GM12878 (cell line): ENCODE measurements around the gene DOHH. TPM values are rescaled to one million over a fixed set of nuclear protein-coding genes. Genes with fewer than 3 reads are reported as not detected.

Experiments
- ATAC-seq: fragments of 200-7000 bp; cut with Tn5 transposase; 3 replicates; pipeline ENCODE4 v1.9.1; 2020; ENCODE audit warnings: mild to moderate bottlenecking, moderate library complexity
- BruUV-seq: library from RNA; stranded (reverse); fragments of 400-500 nt; replicated peaks from 2 replicates; lab custom pipeline; 2021; lab: Mats Ljungman, UMichigan
- CTCF ChIA-PET: fragments of 300-600 bp; sonication (Branson Sonifier 250); formaldehyde crosslinking; extraction: SDS; loops from one replicate; lab custom pipeline; 2021; ENCODE audit warnings: inconsistent platforms; lab: Yijun Ruan, JAX
- POLR2A ChIA-PET: fragments of 350-600 bp; formaldehyde crosslinking; extraction: SDS; loops from one replicate; lab custom pipeline; 2021; ENCODE audit warnings: inconsistent platforms; lab: Charles Lee
- RAD21 ChIA-PET: fragments of 300-600 bp; sonication (Branson Sonifier 250); formaldehyde crosslinking; loops from one replicate; lab custom pipeline; 2023; ENCODE audit warnings: antibody characterized with exemption; ENCODE audit not compliant: unreplicated experiment; lab: Charles Lee
- SMC1A ChIA-PET: fragments of 300-600 bp; sonication (Branson Sonifier 250); formaldehyde crosslinking; loops from one replicate; lab custom pipeline; 2023; ENCODE audit not compliant: unreplicated experiment, uncharacterized antibody; lab: Charles Lee
- DNase-seq: peaks from one replicate; pipeline ENCODE4 v3.0.0-alpha.2; 2011; ENCODE audit warnings: low read depth, low spot score
- FAIRE-seq: peaks from 3 replicates; lab custom pipeline; 2011; peaks lifted over from hg19 to GRCh38; lab: Jason Lieb, UNC
- H2AFZ ChIP-seq: 2 replicates; pipeline ENCODE4 v1.6.0; 2011; ENCODE audit warnings: low read depth, low read length, control low read depth; ENCODE audit not compliant: control insufficient read depth
- H3K27ac ChIP-seq: 2 replicates; pipeline ENCODE4 v1.5.1; 2011; ENCODE audit warnings: control low read depth; ENCODE audit not compliant: control insufficient read depth, insufficient read depth
- H3K27me3 ChIP-seq, 2 experiments: replicated peaks in 1 of 2; 2 replicates each; pipeline versions ENCODE4 v1.6.0 to v1.6.1; 2011; ENCODE audit warnings: low read length in 1 of 2; ENCODE audit not compliant: control insufficient read depth in 2 of 2, insufficient read depth in 2 of 2
- H3K36me3 ChIP-seq, 2 experiments: 2 replicates each; pipeline ENCODE4 v1.5.1; 2011; ENCODE audit warnings: low read length in 1 of 2; ENCODE audit not compliant: control insufficient read depth in 2 of 2, insufficient read depth in 2 of 2
- H3K4me1 ChIP-seq: 2 replicates; pipeline ENCODE4 v1.6.1; 2011; ENCODE audit warnings: mild to moderate bottlenecking, low read length, moderate library complexity, mixed read lengths; ENCODE audit not compliant: control insufficient read depth, insufficient read depth
- H3K4me2 ChIP-seq: 2 replicates; pipeline ENCODE4 v1.6.0; 2011; ENCODE audit warnings: control low read depth; ENCODE audit not compliant: control insufficient read depth, insufficient read depth
- H3K4me3 ChIP-seq: fragments of 200-600 bp; sonication (generic); 2 replicates; pipeline ENCODE4 v1.5.1; 2016
- H3K79me2 ChIP-seq: 2 replicates; pipeline ENCODE4 v1.6.0; 2011; ENCODE audit warnings: low read length; ENCODE audit not compliant: control insufficient read depth, insufficient read depth
- H3K9ac ChIP-seq: 2 replicates; pipeline ENCODE4 v1.8.0; 2011; ENCODE audit warnings: low read length, control low read depth, mixed read lengths; ENCODE audit not compliant: control insufficient read depth, insufficient read depth
- H3K9me3 ChIP-seq: replicated peaks from 3 replicates; pipeline ENCODE4 v1.5.1; 2011; ENCODE audit warnings: mild to moderate bottlenecking, low read length; ENCODE audit not compliant: control insufficient read depth, insufficient read depth
- H4K20me1 ChIP-seq: 2 replicates; pipeline ENCODE4 v1.6.0; 2011; ENCODE audit not compliant: control insufficient read depth, insufficient read depth
- CBX5 ChIP-seq: sonication (generic); IDR thresholded peaks from 2 replicates; pipeline ENCODE4 v1.6.1; 2016; ENCODE audit warnings: low read depth, moderate library complexity, mild to moderate bottlenecking, inconsistent platforms
- CHD4 ChIP-seq: fragments of 200-600 bp; sonication (generic); IDR thresholded peaks from 2 replicates; pipeline ENCODE4 v1.6.1; 2016; ENCODE audit warnings: mild to moderate bottlenecking
- MYB ChIP-seq: fragments of 150-350 bp; IDR thresholded peaks from 2 replicates; pipeline ENCODE4 v1.6.1; 2014; ENCODE audit warnings: mild to moderate bottlenecking, low read depth, low read length, borderline replicate concordance
- NFYA ChIP-seq: IDR thresholded peaks from 2 replicates; pipeline ENCODE4 v1.6.1; 2011; ENCODE audit warnings: low read depth, mild to moderate bottlenecking, low read length, improper control_type of control experiment, borderline replicate concordance
- RUNX3 ChIP-seq: IDR thresholded peaks from 2 replicates; pipeline ENCODE4 v1.6.1; 2012; ENCODE audit warnings: low read length, inconsistent platforms
- TCF12 ChIP-seq: IDR thresholded peaks from 2 replicates; pipeline ENCODE4 v1.6.1; 2011; ENCODE audit warnings: low read depth, mild to moderate bottlenecking, low read length
- TCF3 ChIP-seq: IDR thresholded peaks from 2 replicates; pipeline ENCODE4 v1.6.1; 2012; ENCODE audit warnings: low read depth, mild to moderate bottlenecking, low read length, borderline replicate concordance; ENCODE audit not compliant: insufficient read depth
- ZNF274 ChIP-seq: IDR thresholded peaks from one replicate; pipeline ENCODE4 v1.8.0; 2011; ENCODE audit not compliant: insufficient read length, insufficient read depth
- WGBS: methylation state at CpG from one replicate; pipeline ENCODE4 v1.1.6; 2016; ENCODE audit warnings: low lambda C conversion rate; ENCODE audit not compliant: insufficient replicate concordance, insufficient coverage; ENCODE audit errors: missing lambda C conversion rate; 5-methylcytosine and 5-hydroxymethylcytosine counted together
- in situ Hi-C: fragments of 300-500 bp; cut with MboI; formaldehyde crosslinking; loops from 9 replicates; pipeline ENCODE4 v1.14.3; 2018; ENCODE audit warnings: mixed read lengths
- intact Hi-C: fragments of 100-400 bp; cut with micrococcal nuclease; formaldehyde crosslinking; loops from one replicate; pipeline ENCODE4 v1.14.2; 2022; ENCODE audit not compliant: unreplicated experiment
- polyA plus RNA-seq, 11 experiments: library from polyadenylated mRNA; depleted of rRNA in 4 of 11; unstranded in 6 of 11; stranded (reverse) in 5 of 11; fragments of >200 nt; fragmentation: Nextera tagmentation in 4 of 11; fragmentation: Illumina TruSeq in 1 of 11; extraction: Ambion mirVana in 4 of 11; extraction: Trizol in 1 of 11; gene quantifications; 1 replicate in 1 of 11; 2 replicates in 10 of 11; pipeline versions ENCODE4 v1.2.1 to v1.2.3, GENCODE V29; 2011 to 2016; ENCODE audit warnings: inconsistent platforms in 2 of 11, missing spikeins in 2 of 11, low read depth in 1 of 11
- total RNA-seq, 4 experiments: library from RNA; depleted of rRNA in 3 of 4; stranded (reverse); fragments of >200 nt in 3 of 4; fragmentation: Illumina TruSeq in 1 of 4; extraction: Trizol in 1 of 4; gene quantifications; 2 replicates each; pipeline versions ENCODE4 v1.2.1 to v1.2.3, GENCODE V29; 2013 to 2021
- TF ChIP-seq, protein P1 (sequence below): fragments of 450-650 bp; IDR thresholded peaks from 2 replicates; pipeline ENCODE4 v1.6.1; 2017; ENCODE audit warnings: antibody characterized with exemption, mild to moderate bottlenecking, moderate library complexity
- TF ChIP-seq, protein P2 (sequence below): IDR thresholded peaks from 2 replicates; pipeline ENCODE4 v1.6.1; 2012; ENCODE audit warnings: low read depth, low read length, improper control_type of control experiment
- TF ChIP-seq, protein P3 (sequence below): IDR thresholded peaks from 2 replicates; pipeline ENCODE4 v1.6.1; 2011; ENCODE audit warnings: borderline replicate concordance, low read depth, mild to moderate bottlenecking, moderate library complexity, mixed read lengths, low read length; ENCODE audit not compliant: insufficient read depth; ENCODE audit errors: extremely low read length
- TF ChIP-seq, protein P4 (sequence below): fragments of 450-650 bp; formaldehyde crosslinking; IDR thresholded peaks from 2 replicates; pipeline ENCODE4 v1.5.0; 2022; ENCODE audit warnings: mild to moderate bottlenecking, missing genetic modification characterization
- TF ChIP-seq, protein P5 (sequence below): fragments of 150-350 bp; IDR thresholded peaks from 2 replicates; pipeline ENCODE4 v1.6.1; 2014; ENCODE audit warnings: mild to moderate bottlenecking, low read depth, low read length

Gene DOHH
- total and polyA plus RNA-seq, 10 of the 15 experiments (the other 5 are each of a cell fraction or from before 2014, with no cell fraction given): 0.11 to 28.6 (median 11.7) TPM

DNA sequence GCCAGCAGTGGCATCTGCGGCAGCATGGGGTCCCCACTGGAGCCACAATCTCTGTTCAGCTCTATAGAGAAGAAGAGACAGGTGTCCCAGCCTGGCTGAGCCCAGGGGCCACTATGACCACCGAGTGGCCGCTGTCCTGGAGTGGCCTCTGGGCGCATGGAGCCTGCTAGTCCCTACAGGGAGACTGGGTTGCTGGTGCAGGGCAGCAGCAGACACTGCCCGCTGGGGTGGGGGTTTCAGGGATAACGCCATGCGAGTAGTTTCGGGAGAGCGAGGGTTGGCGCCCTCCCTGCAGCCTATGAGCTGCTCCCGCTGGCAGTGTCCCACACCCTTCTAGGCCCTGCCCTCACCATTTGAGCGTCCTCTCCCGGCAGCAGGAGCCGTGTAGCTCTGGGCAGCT lies 27.6 kb upstream of the DOHH start:
- H4K20me1 ChIP-seq: no peaks in the 10 kb centered on the region
- intact Hi-C loops (no loop called here), in situ Hi-C loops (no loop called here)
- POLR2A ChIA-PET: no interaction called here
- H3K79me2 ChIP-seq: no peaks in the 10 kb centered on the region
- H3K9me3 ChIP-seq: no peaks in the 10 kb centered on the region
- no peak overlapping the region for H3K4me2 ChIP-seq
- H3K9ac ChIP-seq: no peak overlapping the region
- FAIRE-seq: no peak
- H3K4me1 ChIP-seq: no peaks in the 10 kb centered on the region
- H3K27ac ChIP-seq: no peak overlapping the region
- H2AFZ ChIP-seq: no peak overlapping the region
- no peak overlapping the region for H3K4me3 ChIP-seq
- SMC1A ChIA-PET: no interaction called here
- BruUV-seq: no TSS peak
- DNase-seq: no peak
- WGBS: 98% methylated on average over 14 of the region's 14 CpGs
- H3K36me3 ChIP-seq: peaks cover 2 to 47% of the 10 kb centered on the region in 2 experiments; a peak in 3 of 4 replicates
- ATAC-seq: no peak
- CTCF ChIA-PET: no interaction called here
- H3K27me3 ChIP-seq: no peaks in the 10 kb centered on the region
- RAD21 ChIA-PET: interaction anchor here (0.6 kb wide), 1 partner anchor 30 kb away, joined by 3 read pairs; no protein-coding TSS in a partner anchor
- TF ChIP-seq NFYA (no peak), TCF12 (no peak), CHD4 (no peak), RUNX3 (no peak), CBX5 (no peak), TCF3 (no peak), MYB (no peak), ZNF274 (no peak)
- TF ChIP-seq, protein P1, sequence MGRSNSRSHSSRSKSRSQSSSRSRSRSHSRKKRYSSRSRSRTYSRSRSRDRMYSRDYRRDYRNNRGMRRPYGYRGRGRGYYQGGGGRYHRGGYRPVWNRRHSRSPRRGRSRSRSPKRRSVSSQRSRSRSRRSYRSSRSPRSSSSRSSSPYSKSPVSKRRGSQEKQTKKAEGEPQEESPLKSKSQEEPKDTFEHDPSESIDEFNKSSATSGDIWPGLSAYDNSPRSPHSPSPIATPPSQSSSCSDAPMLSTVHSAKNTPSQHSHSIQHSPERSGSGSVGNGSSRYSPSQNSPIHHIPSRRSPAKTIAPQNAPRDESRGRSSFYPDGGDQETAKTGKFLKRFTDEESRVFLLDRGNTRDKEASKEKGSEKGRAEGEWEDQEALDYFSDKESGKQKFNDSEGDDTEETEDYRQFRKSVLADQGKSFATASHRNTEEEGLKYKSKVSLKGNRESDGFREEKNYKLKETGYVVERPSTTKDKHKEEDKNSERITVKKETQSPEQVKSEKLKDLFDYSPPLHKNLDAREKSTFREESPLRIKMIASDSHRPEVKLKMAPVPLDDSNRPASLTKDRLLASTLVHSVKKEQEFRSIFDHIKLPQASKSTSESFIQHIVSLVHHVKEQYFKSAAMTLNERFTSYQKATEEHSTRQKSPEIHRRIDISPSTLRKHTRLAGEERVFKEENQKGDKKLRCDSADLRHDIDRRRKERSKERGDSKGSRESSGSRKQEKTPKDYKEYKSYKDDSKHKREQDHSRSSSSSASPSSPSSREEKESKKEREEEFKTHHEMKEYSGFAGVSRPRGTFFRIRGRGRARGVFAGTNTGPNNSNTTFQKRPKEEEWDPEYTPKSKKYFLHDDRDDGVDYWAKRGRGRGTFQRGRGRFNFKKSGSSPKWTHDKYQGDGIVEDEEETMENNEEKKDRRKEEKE: no peak
- TF ChIP-seq, protein P2, sequence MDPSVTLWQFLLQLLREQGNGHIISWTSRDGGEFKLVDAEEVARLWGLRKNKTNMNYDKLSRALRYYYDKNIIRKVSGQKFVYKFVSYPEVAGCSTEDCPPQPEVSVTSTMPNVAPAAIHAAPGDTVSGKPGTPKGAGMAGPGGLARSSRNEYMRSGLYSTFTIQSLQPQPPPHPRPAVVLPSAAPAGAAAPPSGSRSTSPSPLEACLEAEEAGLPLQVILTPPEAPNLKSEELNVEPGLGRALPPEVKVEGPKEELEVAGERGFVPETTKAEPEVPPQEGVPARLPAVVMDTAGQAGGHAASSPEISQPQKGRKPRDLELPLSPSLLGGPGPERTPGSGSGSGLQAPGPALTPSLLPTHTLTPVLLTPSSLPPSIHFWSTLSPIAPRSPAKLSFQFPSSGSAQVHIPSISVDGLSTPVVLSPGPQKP: no peak
- TF ChIP-seq, protein P3, sequence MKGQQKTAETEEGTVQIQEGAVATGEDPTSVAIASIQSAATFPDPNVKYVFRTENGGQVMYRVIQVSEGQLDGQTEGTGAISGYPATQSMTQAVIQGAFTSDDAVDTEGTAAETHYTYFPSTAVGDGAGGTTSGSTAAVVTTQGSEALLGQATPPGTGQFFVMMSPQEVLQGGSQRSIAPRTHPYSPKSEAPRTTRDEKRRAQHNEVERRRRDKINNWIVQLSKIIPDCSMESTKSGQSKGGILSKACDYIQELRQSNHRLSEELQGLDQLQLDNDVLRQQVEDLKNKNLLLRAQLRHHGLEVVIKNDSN: no peak
- TF ChIP-seq, protein P4, sequence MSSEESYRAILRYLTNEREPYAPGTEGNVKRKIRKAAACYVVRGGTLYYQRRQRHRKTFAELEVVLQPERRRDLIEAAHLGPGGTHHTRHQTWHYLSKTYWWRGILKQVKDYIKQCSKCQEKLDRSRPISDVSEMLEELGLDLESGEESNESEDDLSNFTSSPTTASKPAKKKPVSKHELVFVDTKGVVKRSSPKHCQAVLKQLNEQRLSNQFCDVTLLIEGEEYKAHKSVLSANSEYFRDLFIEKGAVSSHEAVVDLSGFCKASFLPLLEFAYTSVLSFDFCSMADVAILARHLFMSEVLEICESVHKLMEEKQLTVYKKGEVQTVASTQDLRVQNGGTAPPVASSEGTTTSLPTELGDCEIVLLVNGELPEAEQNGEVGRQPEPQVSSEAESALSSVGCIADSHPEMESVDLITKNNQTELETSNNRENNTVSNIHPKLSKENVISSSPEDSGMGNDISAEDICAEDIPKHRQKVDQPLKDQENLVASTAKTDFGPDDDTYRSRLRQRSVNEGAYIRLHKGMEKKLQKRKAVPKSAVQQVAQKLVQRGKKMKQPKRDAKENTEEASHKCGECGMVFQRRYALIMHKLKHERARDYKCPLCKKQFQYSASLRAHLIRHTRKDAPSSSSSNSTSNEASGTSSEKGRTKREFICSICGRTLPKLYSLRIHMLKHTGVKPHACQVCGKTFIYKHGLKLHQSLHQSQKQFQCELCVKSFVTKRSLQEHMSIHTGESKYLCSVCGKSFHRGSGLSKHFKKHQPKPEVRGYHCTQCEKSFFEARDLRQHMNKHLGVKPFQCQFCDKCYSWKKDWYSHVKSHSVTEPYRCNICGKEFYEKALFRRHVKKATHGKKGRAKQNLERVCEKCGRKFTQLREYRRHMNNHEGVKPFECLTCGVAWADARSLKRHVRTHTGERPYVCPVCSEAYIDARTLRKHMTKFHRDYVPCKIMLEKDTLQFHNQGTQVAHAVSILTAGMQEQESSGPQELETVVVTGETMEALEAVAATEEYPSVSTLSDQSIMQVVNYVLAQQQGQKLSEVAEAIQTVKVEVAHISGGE (CRISPR knock-in tag): no peak
- TF ChIP-seq, protein P5, sequence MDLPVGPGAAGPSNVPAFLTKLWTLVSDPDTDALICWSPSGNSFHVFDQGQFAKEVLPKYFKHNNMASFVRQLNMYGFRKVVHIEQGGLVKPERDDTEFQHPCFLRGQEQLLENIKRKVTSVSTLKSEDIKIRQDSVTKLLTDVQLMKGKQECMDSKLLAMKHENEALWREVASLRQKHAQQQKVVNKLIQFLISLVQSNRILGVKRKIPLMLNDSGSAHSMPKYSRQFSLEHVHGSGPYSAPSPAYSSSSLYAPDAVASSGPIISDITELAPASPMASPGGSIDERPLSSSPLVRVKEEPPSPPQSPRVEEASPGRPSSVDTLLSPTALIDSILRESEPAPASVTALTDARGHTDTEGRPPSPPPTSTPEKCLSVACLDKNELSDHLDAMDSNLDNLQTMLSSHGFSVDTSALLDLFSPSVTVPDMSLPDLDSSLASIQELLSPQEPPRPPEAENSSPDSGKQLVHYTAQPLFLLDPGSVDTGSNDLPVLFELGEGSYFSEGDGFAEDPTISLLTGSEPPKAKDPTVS: no peak
